HCT116 (cell line): ENCODE data around the gene BHMT. TPM values are rescaled to one million over a fixed set of nuclear protein-coding genes. Genes with fewer than 3 reads are reported as not detected.

Source experiments
- ATAC-seq: fragments of 200-7000 bp; cut with Tn5 transposase; 2 replicates; pipeline ENCODE4 v1.9.1; 2020; ENCODE audit warnings: mild to moderate bottlenecking, moderate library complexity
- BruUV-seq: library from RNA; stranded (reverse); fragments of 400-500 nt; replicated peaks from 2 replicates; lab custom pipeline; 2021; lab: Mats Ljungman, UMichigan
- CTCF ChIA-PET: fragments of 300-600 bp; sonication (Branson Sonifier 250); formaldehyde crosslinking; loops from one replicate; lab custom pipeline; 2021; ENCODE audit warnings: antibody characterized with exemption; lab: Charles Lee
- POLR2A ChIA-PET: fragments of 300-600, 350-600 bp; sonication (Branson Sonifier 250); formaldehyde crosslinking; loops from one replicate; lab custom pipeline; 2021; ENCODE audit warnings: antibody characterized with exemption; lab: Charles Lee
- RAD21 ChIA-PET, 2 experiments: fragments of 300-600 bp; sonication (Branson Sonifier 250); formaldehyde crosslinking; loops; one replicate each; lab custom pipeline; 2023; ENCODE audit warnings: low total read pairs in 2 of 2; ENCODE audit not compliant: uncharacterized antibody in 2 of 2, unreplicated experiment in 2 of 2, low non-redundant PET in 1 of 2; lab: Charles Lee
- DNase-seq: peaks from one replicate; pipeline ENCODE4 v3.0.0-alpha.2; 2010; ENCODE audit warnings: low read depth, low spot score
- H2AFZ ChIP-seq: fragments of 200-600 bp; shearing (Covaris generic), sonication (generic); 2 replicates; pipeline ENCODE4 v1.6.1; 2017; ENCODE audit warnings: low read depth, mixed run types, mixed read lengths, antibody characterized with exemption, low read length; ENCODE audit not compliant: poor library complexity, severe bottlenecking
- H3K27ac ChIP-seq: 2 replicates; pipeline ENCODE4 v1.5.1; 2012; ENCODE audit warnings: low read depth, low read length
- H3K27me3 ChIP-seq: fragments of 200-600 bp; sonication (generic); 2 replicates; pipeline ENCODE4 v1.6.1; 2016; ENCODE audit warnings: mixed run types, low read length, mixed read lengths; ENCODE audit not compliant: insufficient read depth
- H3K36me3 ChIP-seq, 2 experiments: fragments of 200-500 bp in 1 of 2; fragments of 200-600 bp in 1 of 2; sonication (Bioruptor generic) in 1 of 2; sonication (generic) in 1 of 2; 2 replicates each; pipeline versions ENCODE4 v1.5.1 to v1.6.1; 2014 to 2016; ENCODE audit warnings: low read length in 2 of 2, inconsistent platforms in 1 of 2, mixed read lengths in 1 of 2, mixed run types in 1 of 2; ENCODE audit not compliant: insufficient read depth in 2 of 2, control insufficient read depth in 1 of 2
- H3K4me1 ChIP-seq, 2 experiments: fragments of 200-600 bp in 1 of 2; sonication (generic) in 1 of 2; 2 replicates each; pipeline versions ENCODE4 v1.5.1 to v1.6.1; 2012 to 2017; ENCODE audit warnings: low read length in 2 of 2, inconsistent platforms in 1 of 2, mild to moderate bottlenecking in 1 of 2, mixed read lengths in 1 of 2, mixed run types in 1 of 2, moderate library complexity in 1 of 2; ENCODE audit not compliant: insufficient read depth in 2 of 2, control insufficient read depth in 1 of 2
- H3K4me2 ChIP-seq: fragments of 200-600 bp; sonication (generic); 2 replicates; pipeline ENCODE4 v1.6.1; 2017; ENCODE audit warnings: mixed run types, low read length, mixed read lengths
- H3K4me3 ChIP-seq, 2 experiments: fragments of 200-600 bp in 1 of 2; sonication (generic) in 1 of 2; replicated peaks in 1 of 2; 2 replicates each; pipeline ENCODE4 v1.5.1; 2011 to 2016; ENCODE audit warnings: low read length in 2 of 2, control low read depth in 1 of 2, low read depth in 1 of 2, mild to moderate bottlenecking in 1 of 2, mixed read lengths in 1 of 2, mixed run types in 1 of 2
- H3K79me2 ChIP-seq: fragments of 200-600 bp; sonication (generic); 2 replicates; pipeline ENCODE4 v1.6.1; 2017; ENCODE audit warnings: mild to moderate bottlenecking, mixed run types, low read length, moderate library complexity, mixed read lengths; ENCODE audit not compliant: insufficient read depth
- H3K9ac ChIP-seq: fragments of 200-600 bp; sonication (generic); 2 replicates; pipeline ENCODE4 v1.6.1; 2016; ENCODE audit warnings: low read length, mixed read lengths
- H3K9me2 ChIP-seq: fragments of 200-600 bp; sonication (generic), shearing (Covaris generic); 2 replicates; pipeline ENCODE4 v1.6.1; 2017; ENCODE audit warnings: mixed run types, mild to moderate bottlenecking, moderate library complexity; ENCODE audit not compliant: insufficient read depth
- H3K9me3 ChIP-seq, 2 experiments: fragments of 200-500 bp in 1 of 2; fragments of 200-600 bp in 1 of 2; sonication (Bioruptor generic) in 1 of 2; sonication (generic) in 1 of 2; 2 replicates each; pipeline ENCODE4 v1.6.1; 2014 to 2017; ENCODE audit warnings: low read length in 2 of 2, mixed read lengths in 2 of 2, inconsistent platforms in 1 of 2, low read depth in 1 of 2, mild to moderate bottlenecking in 1 of 2, mixed run types in 1 of 2, moderate library complexity in 1 of 2; ENCODE audit not compliant: control insufficient read depth in 1 of 2, insufficient read depth in 1 of 2
- H4K20me1 ChIP-seq: fragments of 200-600 bp; sonication (generic), shearing (Covaris generic); 2 replicates; pipeline ENCODE4 v1.6.1; 2017; ENCODE audit warnings: mixed run types, mild to moderate bottlenecking, moderate library complexity; ENCODE audit not compliant: insufficient read depth
- CEBPB ChIP-seq: IDR thresholded peaks from 2 replicates; pipeline ENCODE4 v1.6.1; 2012; ENCODE audit warnings: low read depth
- FOSL1 ChIP-seq: IDR thresholded peaks from 2 replicates; pipeline ENCODE4 v1.6.1; 2012; ENCODE audit warnings: low read depth
- POLR2A ChIP-seq: IDR thresholded peaks from 2 replicates; pipeline ENCODE4 v1.7.0; 2011; ENCODE audit warnings: borderline replicate concordance; ENCODE audit not compliant: insufficient read depth, insufficient read length; ENCODE audit errors: extremely low read depth
- POLR2AphosphoS5 ChIP-seq: IDR thresholded peaks from 2 replicates; pipeline ENCODE4 v1.6.1; 2011; ENCODE audit warnings: mild to moderate bottlenecking, low read depth, low read length, moderate library complexity
- REST ChIP-seq: IDR thresholded peaks from 2 replicates; pipeline ENCODE4 v1.6.1; 2012; ENCODE audit warnings: low read depth
- SP1 ChIP-seq: IDR thresholded peaks from 2 replicates; pipeline ENCODE4 v1.6.1; 2012; ENCODE audit warnings: low read depth
- TCF7L2 ChIP-seq: IDR thresholded peaks from 2 replicates; pipeline ENCODE4 v1.7.0; 2011; ENCODE audit warnings: borderline replicate concordance, inconsistent platforms; ENCODE audit not compliant: insufficient read depth, insufficient read length; ENCODE audit errors: extremely low read depth
- ZBTB33 ChIP-seq: IDR thresholded peaks from 2 replicates; pipeline ENCODE4 v1.6.1; 2011; ENCODE audit warnings: mild to moderate bottlenecking, low read length, moderate library complexity; ENCODE audit not compliant: insufficient replicate concordance; ENCODE audit errors: extremely low read depth
- ZFX ChIP-seq: fragments of 450-650 bp; IDR thresholded peaks from 2 replicates; pipeline ENCODE4 v1.6.1; 2017
- ZNF274 ChIP-seq: fragments of 200-500 bp; sonication (Bioruptor generic); IDR thresholded peaks from 2 replicates; pipeline ENCODE4 v1.6.1; 2014; ENCODE audit warnings: mild to moderate bottlenecking, low read depth, low read length, inconsistent platforms
- intact Hi-C: fragments of 100-400 bp; cut with micrococcal nuclease; formaldehyde crosslinking; loops from 2 replicates; pipeline ENCODE4 v1.10.0; 2022
- total RNA-seq: library from RNA; stranded (reverse); gene quantifications from one replicate; pipeline ENCODE4 v1.2.1, GENCODE V29; 2021; ENCODE audit not compliant: unreplicated experiment

Gene BHMT
- total RNA-seq, 1 experiment from 2014 or later: 0.44 TPM

- RAD21 ChIA-PET: no interaction called here
- Histone ChIP-seq H3K79me2 (no peaks in the 10 kb centered on the region), H4K20me1 (no peaks in the 10 kb centered on the region), H2AFZ (no peak overlapping the region), H3K36me3 (no peaks in the 10 kb centered on the region), H3K4me3 (no peak overlapping the region), H3K4me2 (no peak overlapping the region), H3K9me3 (no peaks in the 10 kb centered on the region), H3K9me2 (no peaks in the 10 kb centered on the region), H3K9ac (no peak overlapping the region), H3K4me1 (no peaks in the 10 kb centered on the region), H3K27me3 (no peaks in the 10 kb centered on the region), H3K27ac (no peak overlapping the region)
- POLR2A ChIA-PET: no interaction called here
- CTCF ChIA-PET: interaction anchor here (0.5 to 2.5 kb wide), 5 partner anchors 20 to 87 kb away, joined by 3 to 9 read pairs (median 3); no protein-coding TSS in a partner anchor
- ATAC-seq: no peak
- no TSS peak for BruUV-seq
- no peak for DNase-seq
- TF ChIP-seq TCF7L2 (no peak), CEBPB (no peak)
- intact Hi-C loops: no loop called here
Observed at GRCh38 chr5:79108086-79108485, 3.5 kb upstream of the BHMT start.

GRCh38 chr5:79108792-79109191 is 2.8 kb upstream of the BHMT start:
- CTCF ChIA-PET: interaction anchor here (1.0 to 2.0 kb wide), 3 partner anchors 24 to 88 kb away, joined by 5 to 11 read pairs (median 7); no protein-coding TSS in a partner anchor
- Histone ChIP-seq H3K4me1 (no peaks in the 10 kb centered on the region), H2AFZ (no peak overlapping the region), H3K27me3 (no peaks in the 10 kb centered on the region), H4K20me1 (no peaks in the 10 kb centered on the region)
- no peak for DNase-seq
- TF ChIP-seq ZFX: no peak
- no peak for TF ChIP-seq ZBTB33
- no peak for TF ChIP-seq POLR2A
- TF ChIP-seq ZNF274: no peak
- TF ChIP-seq POLR2AphosphoS5: no peak
- no peak for TF ChIP-seq TCF7L2
- no peak for TF ChIP-seq SP1
- TF ChIP-seq REST: no peak
- no peak for TF ChIP-seq FOSL1
- TF ChIP-seq, all 23 proteins: peak for 0
- Histone ChIP-seq H3K4me3 (no peak overlapping the region), H3K4me2 (no peak overlapping the region), H3K27ac (no peak overlapping the region), H3K79me2 (no peaks in the 10 kb centered on the region), H3K9me2 (no peaks in the 10 kb centered on the region), H3K9ac (no peak overlapping the region), H3K36me3 (no peaks in the 10 kb centered on the region), H3K9me3 (no peaks in the 10 kb centered on the region)
- ChIA-PET POLR2A (no interaction called here), RAD21 (no interaction called here)
- ATAC-seq: no peak
- BruUV-seq: no TSS peak
- intact Hi-C loops: no loop called here
